GM23338 (cell line): ENCODE measurements around the gene ATOSA. TPM values are rescaled to one million over a fixed set of nuclear protein-coding genes. Genes with fewer than 3 reads are reported as not detected.

Experiments
- ATAC-seq: fragments of 200-7000 bp; cut with Tn5 transposase; 3 replicates; pipeline ENCODE4 v1.9.1; 2020
- DNase-seq: peaks from one replicate; pipeline ENCODE4 v3.0.0-alpha.2; 2015; ENCODE audit warnings: low spot score
- H2AFZ ChIP-seq: fragments of 200-600 bp; sonication (generic); 2 replicates; pipeline ENCODE4 v1.8.0; 2016; ENCODE audit warnings: antibody characterized with exemption, mild to moderate bottlenecking, moderate library complexity
- H3F3A ChIP-seq: fragments of 200-600 bp; sonication (generic); replicated peaks from 2 replicates; pipeline ENCODE4 v1.8.0; 2017; ENCODE audit warnings: antibody characterized with exemption, mixed run types, low read depth
- H3K27ac ChIP-seq: fragments of 200-600 bp; sonication (generic); 2 replicates; pipeline ENCODE4 v1.6.1; 2016; ENCODE audit warnings: low read depth
- H3K27me3 ChIP-seq: fragments of 200-600 bp; sonication (generic); 2 replicates; pipeline ENCODE4 v1.8.0; 2016; ENCODE audit warnings: mild to moderate bottlenecking, mixed run types, moderate library complexity; ENCODE audit not compliant: insufficient read depth
- H3K36me3 ChIP-seq: fragments of 200-600 bp; sonication (generic); 2 replicates; pipeline ENCODE4 v1.8.0; 2016; ENCODE audit warnings: mild to moderate bottlenecking; ENCODE audit not compliant: insufficient read depth
- H3K4me1 ChIP-seq: fragments of 200-600 bp; sonication (generic); 2 replicates; pipeline ENCODE4 v1.8.0; 2016; ENCODE audit warnings: mild to moderate bottlenecking, moderate library complexity; ENCODE audit not compliant: insufficient read depth
- H3K4me2 ChIP-seq: fragments of 200-600 bp; sonication (generic); 2 replicates; pipeline ENCODE4 v1.7.1; 2017; ENCODE audit warnings: mixed run types
- H3K4me3 ChIP-seq: fragments of 200-600 bp; sonication (generic); 2 replicates; pipeline ENCODE4 v1.6.1; 2016; ENCODE audit warnings: mixed run types
- H3K79me2 ChIP-seq: fragments of 200-600 bp; sonication (generic); replicated peaks from 2 replicates; pipeline ENCODE4 v1.8.0; 2017; ENCODE audit warnings: mild to moderate bottlenecking; ENCODE audit not compliant: insufficient read depth
- H3K9me2 ChIP-seq: fragments of 200-600 bp; sonication (generic); 2 replicates; pipeline ENCODE4 v1.8.0; 2017; ENCODE audit not compliant: insufficient read depth
- H4K20me1 ChIP-seq: fragments of 200-600 bp; sonication (generic); replicated peaks from 2 replicates; pipeline ENCODE4 v1.8.0; 2017; ENCODE audit warnings: mild to moderate bottlenecking; ENCODE audit not compliant: insufficient read depth
- H3K27ac Mint-ChIP-seq: 2 replicates; pipeline ENCODE4 v1.8.0; 2020; ENCODE audit warnings: inconsistent platforms, mild to moderate bottlenecking, moderate library complexity, mixed read lengths
- H3K27me3 Mint-ChIP-seq: 3 replicates; pipeline ENCODE4 v1.8.0; 2022; ENCODE audit warnings: low read depth, mild to moderate bottlenecking, moderate library complexity, mixed read lengths, inconsistent platforms; ENCODE audit not compliant: insufficient read depth, poor library complexity
- H3K36me3 Mint-ChIP-seq: 3 replicates; pipeline ENCODE4 v1.8.0; 2021; ENCODE audit warnings: low read depth, mild to moderate bottlenecking, inconsistent platforms, moderate library complexity, mixed read lengths
- H3K4me1 Mint-ChIP-seq: 3 replicates; pipeline ENCODE4 v1.8.0; 2020; ENCODE audit warnings: mild to moderate bottlenecking, inconsistent platforms, mixed read lengths
- H3K4me3 Mint-ChIP-seq: 3 replicates; pipeline ENCODE4 v1.8.0; 2021; ENCODE audit warnings: moderate library complexity, mild to moderate bottlenecking, inconsistent platforms, mixed read lengths
- H3K9me3 Mint-ChIP-seq: 3 replicates; pipeline ENCODE4 v1.8.0; 2020; ENCODE audit warnings: moderate library complexity, mild to moderate bottlenecking, inconsistent platforms, mixed read lengths
- CREB1 ChIP-seq: fragments of 250-450 bp; sonication (Bioruptor Pico); IDR thresholded peaks from 2 replicates; pipeline ENCODE4 v1.5.0; 2020; ENCODE audit warnings: low read depth, mild to moderate bottlenecking, moderate library complexity
- EZH2phosphoT487 ChIP-seq: fragments of 200-600 bp; sonication (generic); IDR thresholded peaks from one replicate; pipeline ENCODE4 v1.8.1; 2018; ENCODE audit warnings: antibody characterized with exemption; ENCODE audit not compliant: unreplicated experiment
- NANOG ChIP-seq: IDR thresholded peaks from 2 replicates; pipeline ENCODE4 v1.6.1; 2016; ENCODE audit warnings: antibody characterized with exemption, borderline replicate concordance
- POLR2AphosphoS5 ChIP-seq: IDR thresholded peaks from 2 replicates; pipeline ENCODE4 v1.6.1; 2016; ENCODE audit warnings: antibody characterized with exemption, low read depth
- STAT1 ChIP-seq: IDR thresholded peaks from one replicate; pipeline ENCODE4 v1.6.1; 2016; ENCODE audit warnings: antibody characterized with exemption; ENCODE audit not compliant: unreplicated experiment
- ZNF114 ChIP-seq: fragments of 250-450 bp; sonication (Bioruptor Pico); IDR thresholded peaks from 2 replicates; pipeline ENCODE4 v1.5.0; 2020; ENCODE audit warnings: mild to moderate bottlenecking, moderate library complexity
- ZNF331 ChIP-seq: fragments of 250-450 bp; sonication (Bioruptor Pico); IDR thresholded peaks from 2 replicates; pipeline ENCODE4 v1.5.0; 2020; ENCODE audit warnings: low read depth, mild to moderate bottlenecking, moderate library complexity
- polyA plus RNA-seq: library from polyadenylated mRNA; unstranded; fragments of >200 nt; fragmentation: Nextera tagmentation; extraction: Ambion mirVana; gene quantifications from 2 replicates; pipeline ENCODE4 v1.2.1, GENCODE V29; 2016
- total RNA-seq: library from RNA; depleted of rRNA; stranded (reverse); fragments of >200 nt; shearing (Covaris generic); gene quantifications from 2 replicates; pipeline ENCODE4 v1.2.3, GENCODE V29; 2014
- TF ChIP-seq, protein P1 (sequence below), 2 experiments: fragments of 200-600 bp in 1 of 2; sonication (generic) in 1 of 2; conservative IDR thresholded peaks; 2 replicates each; pipeline versions ENCODE4 v1.5.1 to v1.6.1; 2016 to 2017; ENCODE audit warnings: antibody characterized with exemption in 2 of 2, low read depth in 2 of 2, mild to moderate bottlenecking in 2 of 2, moderate library complexity in 1 of 2
- TF ChIP-seq, protein P2 (sequence below): fragments of 250-450 bp; sonication (Bioruptor Pico); IDR thresholded peaks from 2 replicates; pipeline ENCODE4 v1.5.0; 2020; ENCODE audit warnings: mild to moderate bottlenecking, moderate library complexity
- TF ChIP-seq, protein P3 (sequence below): IDR thresholded peaks from one replicate; pipeline ENCODE4 v1.6.1; 2018; ENCODE audit warnings: antibody characterized with exemption; ENCODE audit not compliant: unreplicated experiment

ATOSA gene
- total and polyA plus RNA-seq, 2 experiments from 2014 or later: 6.2 to 14.0 TPM

DNA sequence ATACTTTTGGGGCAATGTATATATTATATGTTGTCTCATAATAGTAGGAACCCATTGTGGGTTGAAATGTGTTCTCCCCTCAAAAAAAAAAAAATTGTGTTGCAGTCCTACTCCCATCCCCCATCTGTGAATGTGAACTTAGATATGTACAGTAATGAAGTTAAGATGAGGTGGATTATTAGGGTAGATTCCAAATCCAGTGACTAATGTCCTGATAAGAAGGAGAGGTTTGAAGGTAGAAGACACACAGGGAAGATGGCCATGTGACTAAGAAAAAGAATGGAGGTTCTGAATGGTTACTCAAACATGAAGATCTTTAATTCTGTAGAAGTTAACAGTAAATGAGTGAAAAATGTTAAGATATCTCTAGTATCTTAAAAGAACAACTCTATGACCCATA is 3.0 kb upstream of the ATOSA start:
- Mint-ChIP-seq H3K9me3 (no peaks in the 10 kb centered on the region), H3K27me3 (peaks cover 7% of the 10 kb centered on the region), H3K27ac (no peak overlapping the region), H3K4me3 (no peak overlapping the region), H3K4me1 (peaks cover 15% of the 10 kb centered on the region), H3K36me3 (no peaks in the 10 kb centered on the region)
- Histone ChIP-seq H3K36me3 (no peaks in the 10 kb centered on the region), H3K4me3 (no peak overlapping the region), H3K27ac (no peak overlapping the region), H3K4me2 (no peak overlapping the region), H3F3A (no peaks in the 10 kb centered on the region; the same call in 1 of the 2 replicates), H3K9me2 (no peaks in the 10 kb centered on the region), H3K4me1 (peaks cover 12% of the 10 kb centered on the region), H3K79me2 (no peaks in the 10 kb centered on the region), H3K27me3 (no peaks in the 10 kb centered on the region), H4K20me1 (no peaks in the 10 kb centered on the region), H2AFZ (no peak overlapping the region)
- TF ChIP-seq STAT1: no peak
- TF ChIP-seq POLR2AphosphoS5: no peak
- TF ChIP-seq, protein P1, sequence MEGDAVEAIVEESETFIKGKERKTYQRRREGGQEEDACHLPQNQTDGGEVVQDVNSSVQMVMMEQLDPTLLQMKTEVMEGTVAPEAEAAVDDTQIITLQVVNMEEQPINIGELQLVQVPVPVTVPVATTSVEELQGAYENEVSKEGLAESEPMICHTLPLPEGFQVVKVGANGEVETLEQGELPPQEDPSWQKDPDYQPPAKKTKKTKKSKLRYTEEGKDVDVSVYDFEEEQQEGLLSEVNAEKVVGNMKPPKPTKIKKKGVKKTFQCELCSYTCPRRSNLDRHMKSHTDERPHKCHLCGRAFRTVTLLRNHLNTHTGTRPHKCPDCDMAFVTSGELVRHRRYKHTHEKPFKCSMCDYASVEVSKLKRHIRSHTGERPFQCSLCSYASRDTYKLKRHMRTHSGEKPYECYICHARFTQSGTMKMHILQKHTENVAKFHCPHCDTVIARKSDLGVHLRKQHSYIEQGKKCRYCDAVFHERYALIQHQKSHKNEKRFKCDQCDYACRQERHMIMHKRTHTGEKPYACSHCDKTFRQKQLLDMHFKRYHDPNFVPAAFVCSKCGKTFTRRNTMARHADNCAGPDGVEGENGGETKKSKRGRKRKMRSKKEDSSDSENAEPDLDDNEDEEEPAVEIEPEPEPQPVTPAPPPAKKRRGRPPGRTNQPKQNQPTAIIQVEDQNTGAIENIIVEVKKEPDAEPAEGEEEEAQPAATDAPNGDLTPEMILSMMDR (conservative IDR thresholded peaks at IDR 0.05; ENCODE audit: low read depth in 2 of 2): no peak
- TF ChIP-seq CREB1 (CRISPR knock-in tag): no peak
- TF ChIP-seq, protein P2, sequence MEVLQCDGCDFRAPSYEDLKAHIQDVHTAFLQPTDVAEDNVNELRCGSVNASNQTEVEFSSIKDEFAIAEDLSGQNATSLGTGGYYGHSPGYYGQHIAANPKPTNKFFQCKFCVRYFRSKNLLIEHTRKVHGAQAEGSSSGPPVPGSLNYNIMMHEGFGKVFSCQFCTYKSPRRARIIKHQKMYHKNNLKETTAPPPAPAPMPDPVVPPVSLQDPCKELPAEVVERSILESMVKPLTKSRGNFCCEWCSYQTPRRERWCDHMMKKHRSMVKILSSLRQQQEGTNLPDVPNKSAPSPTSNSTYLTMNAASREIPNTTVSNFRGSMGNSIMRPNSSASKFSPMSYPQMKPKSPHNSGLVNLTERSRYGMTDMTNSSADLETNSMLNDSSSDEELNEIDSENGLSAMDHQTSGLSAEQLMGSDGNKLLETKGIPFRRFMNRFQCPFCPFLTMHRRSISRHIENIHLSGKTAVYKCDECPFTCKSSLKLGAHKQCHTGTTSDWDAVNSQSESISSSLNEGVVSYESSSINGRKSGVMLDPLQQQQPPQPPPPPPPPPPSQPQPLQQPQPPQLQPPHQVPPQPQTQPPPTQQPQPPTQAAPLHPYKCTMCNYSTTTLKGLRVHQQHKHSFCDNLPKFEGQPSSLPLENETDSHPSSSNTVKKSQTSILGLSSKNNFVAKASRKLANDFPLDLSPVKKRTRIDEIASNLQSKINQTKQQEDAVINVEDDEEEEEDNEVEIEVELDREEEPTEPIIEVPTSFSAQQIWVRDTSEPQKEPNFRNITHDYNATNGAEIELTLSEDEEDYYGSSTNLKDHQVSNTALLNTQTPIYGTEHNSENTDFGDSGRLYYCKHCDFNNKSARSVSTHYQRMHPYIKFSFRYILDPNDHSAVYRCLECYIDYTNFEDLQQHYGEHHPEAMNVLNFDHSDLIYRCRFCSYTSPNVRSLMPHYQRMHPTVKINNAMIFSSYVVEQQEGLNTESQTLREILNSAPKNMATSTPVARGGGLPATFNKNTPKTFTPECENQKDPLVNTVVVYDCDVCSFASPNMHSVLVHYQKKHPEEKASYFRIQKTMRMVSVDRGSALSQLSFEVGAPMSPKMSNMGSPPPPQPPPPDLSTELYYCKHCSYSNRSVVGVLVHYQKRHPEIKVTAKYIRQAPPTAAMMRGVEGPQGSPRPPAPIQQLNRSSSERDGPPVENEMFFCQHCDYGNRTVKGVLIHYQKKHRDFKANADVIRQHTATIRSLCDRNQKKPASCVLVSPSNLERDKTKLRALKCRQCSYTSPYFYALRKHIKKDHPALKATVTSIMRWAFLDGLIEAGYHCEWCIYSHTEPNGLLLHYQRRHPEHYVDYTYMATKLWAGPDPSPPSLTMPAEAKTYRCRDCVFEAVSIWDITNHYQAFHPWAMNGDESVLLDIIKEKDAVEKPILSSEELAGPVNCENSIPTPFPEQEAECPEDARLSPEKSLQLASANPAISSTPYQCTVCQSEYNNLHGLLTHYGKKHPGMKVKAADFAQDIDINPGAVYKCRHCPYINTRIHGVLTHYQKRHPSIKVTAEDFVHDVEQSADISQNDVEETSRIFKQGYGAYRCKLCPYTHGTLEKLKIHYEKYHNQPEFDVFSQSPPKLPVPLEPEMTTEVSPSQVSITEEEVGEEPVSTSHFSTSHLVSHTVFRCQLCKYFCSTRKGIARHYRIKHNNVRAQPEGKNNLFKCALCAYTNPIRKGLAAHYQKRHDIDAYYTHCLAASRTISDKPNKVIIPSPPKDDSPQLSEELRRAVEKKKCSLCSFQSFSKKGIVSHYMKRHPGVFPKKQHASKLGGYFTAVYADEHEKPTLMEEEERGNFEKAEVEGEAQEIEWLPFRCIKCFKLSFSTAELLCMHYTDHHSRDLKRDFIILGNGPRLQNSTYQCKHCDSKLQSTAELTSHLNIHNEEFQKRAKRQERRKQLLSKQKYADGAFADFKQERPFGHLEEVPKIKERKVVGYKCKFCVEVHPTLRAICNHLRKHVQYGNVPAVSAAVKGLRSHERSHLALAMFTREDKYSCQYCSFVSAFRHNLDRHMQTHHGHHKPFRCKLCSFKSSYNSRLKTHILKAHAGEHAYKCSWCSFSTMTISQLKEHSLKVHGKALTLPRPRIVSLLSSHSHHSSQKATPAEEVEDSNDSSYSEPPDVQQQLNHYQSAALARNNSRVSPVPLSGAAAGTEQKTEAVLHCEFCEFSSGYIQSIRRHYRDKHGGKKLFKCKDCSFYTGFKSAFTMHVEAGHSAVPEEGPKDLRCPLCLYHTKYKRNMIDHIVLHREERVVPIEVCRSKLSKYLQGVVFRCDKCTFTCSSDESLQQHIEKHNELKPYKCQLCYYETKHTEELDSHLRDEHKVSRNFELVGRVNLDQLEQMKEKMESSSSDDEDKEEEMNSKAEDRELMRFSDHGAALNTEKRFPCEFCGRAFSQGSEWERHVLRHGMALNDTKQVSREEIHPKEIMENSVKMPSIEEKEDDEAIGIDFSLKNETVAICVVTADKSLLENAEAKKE (CRISPR knock-in tag): no peak
- TF ChIP-seq ZNF114: no peak
- no peak for TF ChIP-seq ZNF331 (CRISPR knock-in tag)
- TF ChIP-seq, protein P3, sequence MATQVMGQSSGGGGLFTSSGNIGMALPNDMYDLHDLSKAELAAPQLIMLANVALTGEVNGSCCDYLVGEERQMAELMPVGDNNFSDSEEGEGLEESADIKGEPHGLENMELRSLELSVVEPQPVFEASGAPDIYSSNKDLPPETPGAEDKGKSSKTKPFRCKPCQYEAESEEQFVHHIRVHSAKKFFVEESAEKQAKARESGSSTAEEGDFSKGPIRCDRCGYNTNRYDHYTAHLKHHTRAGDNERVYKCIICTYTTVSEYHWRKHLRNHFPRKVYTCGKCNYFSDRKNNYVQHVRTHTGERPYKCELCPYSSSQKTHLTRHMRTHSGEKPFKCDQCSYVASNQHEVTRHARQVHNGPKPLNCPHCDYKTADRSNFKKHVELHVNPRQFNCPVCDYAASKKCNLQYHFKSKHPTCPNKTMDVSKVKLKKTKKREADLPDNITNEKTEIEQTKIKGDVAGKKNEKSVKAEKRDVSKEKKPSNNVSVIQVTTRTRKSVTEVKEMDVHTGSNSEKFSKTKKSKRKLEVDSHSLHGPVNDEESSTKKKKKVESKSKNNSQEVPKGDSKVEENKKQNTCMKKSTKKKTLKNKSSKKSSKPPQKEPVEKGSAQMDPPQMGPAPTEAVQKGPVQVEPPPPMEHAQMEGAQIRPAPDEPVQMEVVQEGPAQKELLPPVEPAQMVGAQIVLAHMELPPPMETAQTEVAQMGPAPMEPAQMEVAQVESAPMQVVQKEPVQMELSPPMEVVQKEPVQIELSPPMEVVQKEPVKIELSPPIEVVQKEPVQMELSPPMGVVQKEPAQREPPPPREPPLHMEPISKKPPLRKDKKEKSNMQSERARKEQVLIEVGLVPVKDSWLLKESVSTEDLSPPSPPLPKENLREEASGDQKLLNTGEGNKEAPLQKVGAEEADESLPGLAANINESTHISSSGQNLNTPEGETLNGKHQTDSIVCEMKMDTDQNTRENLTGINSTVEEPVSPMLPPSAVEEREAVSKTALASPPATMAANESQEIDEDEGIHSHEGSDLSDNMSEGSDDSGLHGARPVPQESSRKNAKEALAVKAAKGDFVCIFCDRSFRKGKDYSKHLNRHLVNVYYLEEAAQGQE: no peak
- TF ChIP-seq NANOG: no peak
- TF ChIP-seq EZH2phosphoT487: no peak
- no peak for ATAC-seq
- DNase-seq: no peak
